H1 (cell line): ENCODE results near the gene PNO1. TPM values are rescaled to one million over a fixed set of nuclear protein-coding genes. Genes with fewer than 3 reads are reported as not detected.

Experiments
- CTCF ChIA-PET: fragments of 300-600 bp; sonication (Branson Sonifier 250); formaldehyde crosslinking; loops from one replicate; lab custom pipeline; 2021; ENCODE audit not compliant: partially characterized antibody; lab: Charles Lee
- POLR2A ChIA-PET: fragments of 300-600 bp; sonication (Branson Sonifier 250); formaldehyde crosslinking; loops from one replicate; lab custom pipeline; 2021; ENCODE audit warnings: inconsistent platforms; ENCODE audit not compliant: partially characterized antibody; lab: Charles Lee
- DNase-seq, 2 experiments: peaks; one replicate each; pipeline versions ENCODE4 v3.0.0 to v3.0.0-alpha.2; 2010 to 2022; ENCODE audit warnings: low spot score in 2 of 2, low read depth in 1 of 2, mixed read lengths in 1 of 2
- FAIRE-seq: peaks from 2 replicates; lab custom pipeline; 2011; peaks lifted over from hg19 to GRCh38; lab: Jason Lieb, UNC
- H2AFZ ChIP-seq: 2 replicates; pipeline ENCODE4 v1.8.1; 2012; ENCODE audit warnings: low read length, inconsistent platforms
- H2AK5ac ChIP-seq: 2 replicates; pipeline ENCODE4 v1.6.1; 2013; ENCODE audit warnings: low read depth, low read length
- H2BK120ac ChIP-seq: replicated peaks from 2 replicates; pipeline ENCODE3; 2013; ENCODE audit warnings: low read depth, low read length, inconsistent platforms
- H2BK12ac ChIP-seq: 2 replicates; pipeline ENCODE4 v1.6.1; 2013; ENCODE audit warnings: low read depth, low read length
- H2BK15ac ChIP-seq: 2 replicates; pipeline ENCODE4 v1.6.1; 2013; ENCODE audit warnings: low read length
- H2BK20ac ChIP-seq: 2 replicates; pipeline ENCODE4 v1.6.1; 2013; ENCODE audit warnings: low read length
- H2BK5ac ChIP-seq: 2 replicates; pipeline ENCODE4 v1.6.1; 2013; ENCODE audit warnings: low read depth, low read length
- H3K14ac ChIP-seq: 2 replicates; pipeline ENCODE4 v1.6.1; 2013; ENCODE audit warnings: inconsistent platforms; ENCODE audit not compliant: insufficient read length
- H3K18ac ChIP-seq: 2 replicates; pipeline ENCODE4 v1.6.1; 2013; ENCODE audit warnings: low read length; ENCODE audit errors: extremely low read depth
- H3K23ac ChIP-seq: 2 replicates; pipeline ENCODE4 v1.6.1; 2013; ENCODE audit warnings: inconsistent platforms; ENCODE audit not compliant: insufficient read length
- H3K23me2 ChIP-seq: 2 replicates; pipeline ENCODE4 v1.6.1; 2013; ENCODE audit warnings: low read depth, low read length
- H3K27ac ChIP-seq: 2 replicates; pipeline ENCODE4 v1.6.1; 2011; ENCODE audit warnings: low read depth, low read length, inconsistent platforms
- H3K27me3 ChIP-seq, 4 experiments: replicated peaks in 1 of 4; 1 replicate in 1 of 4; 2 replicates in 3 of 4; pipeline versions ENCODE4 v1.6.1 to v1.8.1; 2011 to 2013; ENCODE audit warnings: low read length in 3 of 4, mild to moderate bottlenecking in 3 of 4, inconsistent platforms in 2 of 4, mixed read lengths in 2 of 4, moderate library complexity in 1 of 4; ENCODE audit not compliant: control insufficient read depth in 3 of 4, insufficient read depth in 3 of 4; ENCODE audit errors: extremely low read depth in 1 of 4
- H3K36me3 ChIP-seq, 4 experiments: 2 replicates each; pipeline versions ENCODE4 v1.6.1 to v1.8.1; 2011 to 2013; ENCODE audit warnings: mild to moderate bottlenecking in 4 of 4, low read length in 3 of 4, moderate library complexity in 2 of 4, control low read depth in 1 of 4, inconsistent platforms in 1 of 4; ENCODE audit not compliant: insufficient read depth in 4 of 4, control insufficient read depth in 2 of 4
- H3K4ac ChIP-seq: replicated peaks from 2 replicates; pipeline ENCODE3; 2013; ENCODE audit warnings: low read length, low read depth, mixed read lengths, inconsistent platforms; ENCODE audit not compliant: insufficient read length
- H3K4me1 ChIP-seq, 4 experiments: replicated peaks in 1 of 4; 1 replicate in 1 of 4; 2 replicates in 3 of 4; pipeline versions ENCODE4 v1.6.1 to v1.8.1; 2011 to 2013; ENCODE audit warnings: low read length in 3 of 4, inconsistent platforms in 2 of 4, mixed read lengths in 1 of 4; ENCODE audit not compliant: insufficient read depth in 4 of 4, control insufficient read depth in 3 of 4
- H3K4me2 ChIP-seq, 2 experiments: 2 replicates each; pipeline versions ENCODE4 v1.6.1 to v1.8.1; 2011 to 2013; ENCODE audit warnings: low read depth in 2 of 2, low read length in 2 of 2, control low read depth in 1 of 2, inconsistent platforms in 1 of 2, mild to moderate bottlenecking in 1 of 2; ENCODE audit not compliant: insufficient read depth in 1 of 2
- H3K4me3 ChIP-seq, 4 experiments: fragments of 200-600, 300-600 bp in 1 of 4; sonication (generic), shearing (Covaris generic), sonication (Bioruptor Twin) in 1 of 4; 2 replicates each; pipeline versions ENCODE4 v1.5.1 to v1.8.1; 2011 to 2016; ENCODE audit warnings: low read length in 4 of 4, low read depth in 3 of 4, control low read depth in 2 of 4, inconsistent platforms in 2 of 4, mild to moderate bottlenecking in 2 of 4, mixed read lengths in 1 of 4, moderate library complexity in 1 of 4; ENCODE audit not compliant: insufficient read depth in 2 of 4; ENCODE audit errors: extremely low read depth in 1 of 4
- H3K56ac ChIP-seq: replicated peaks from 2 replicates; pipeline ENCODE3; 2013; ENCODE audit warnings: low read depth, mild to moderate bottlenecking, mixed read lengths, low read length, inconsistent platforms; ENCODE audit not compliant: insufficient read length
- H3K79me1 ChIP-seq: 2 replicates; pipeline ENCODE4 v1.6.1; 2013; ENCODE audit warnings: low read depth, low read length, control low read depth
- H3K79me2 ChIP-seq, 2 experiments: 2 replicates each; pipeline versions ENCODE4 v1.6.1 to v1.8.1; 2012 to 2013; ENCODE audit warnings: low read length in 2 of 2, mild to moderate bottlenecking in 2 of 2, inconsistent platforms in 1 of 2; ENCODE audit not compliant: insufficient read depth in 2 of 2, control insufficient read depth in 1 of 2
- H3K9ac ChIP-seq, 4 experiments: replicated peaks in 1 of 4; 1 replicate in 1 of 4; 2 replicates in 3 of 4; pipeline versions ENCODE4 v1.6.1 to v1.8.1; 2011 to 2013; ENCODE audit warnings: low read depth in 3 of 4, low read length in 3 of 4, control low read depth in 2 of 4, mild to moderate bottlenecking in 2 of 4, moderate library complexity in 2 of 4, inconsistent platforms in 1 of 4; ENCODE audit errors: extremely low read depth in 1 of 4
- H3K9me3 ChIP-seq, 2 experiments: 2 replicates each; pipeline versions ENCODE4 v1.6.1 to v1.8.1; 2012 to 2013; ENCODE audit warnings: mild to moderate bottlenecking in 2 of 2, moderate library complexity in 2 of 2, control low read depth in 1 of 2, inconsistent platforms in 1 of 2, low read depth in 1 of 2, low read length in 1 of 2, mixed read lengths in 1 of 2; ENCODE audit not compliant: insufficient read depth in 2 of 2
- H4K20me1 ChIP-seq, 2 experiments: replicated peaks in 1 of 2; 2 replicates each; pipeline versions ENCODE3 to v1.8.1; 2011 to 2013; ENCODE audit warnings: inconsistent platforms in 2 of 2, low read length in 2 of 2, mild to moderate bottlenecking in 1 of 2; ENCODE audit not compliant: insufficient read depth in 2 of 2, control insufficient read depth in 1 of 2
- H4K5ac ChIP-seq: 2 replicates; pipeline ENCODE4 v1.6.1; 2013; ENCODE audit warnings: low read length, low read depth, mixed read lengths, inconsistent platforms; ENCODE audit not compliant: insufficient read length
- H4K8ac ChIP-seq: 2 replicates; pipeline ENCODE4 v1.8.0; 2013; ENCODE audit warnings: mild to moderate bottlenecking, moderate library complexity, low read length, inconsistent platforms; ENCODE audit not compliant: insufficient read depth; ENCODE audit errors: extremely low read depth
- H4K91ac ChIP-seq: replicated peaks from 2 replicates; pipeline ENCODE3; 2013; ENCODE audit warnings: low read length, mixed read lengths, inconsistent platforms; ENCODE audit not compliant: insufficient read length
- ASH2L ChIP-seq: fragments of 200-600, 300-600 bp; sonication (generic); IDR thresholded peaks from one replicate; pipeline ENCODE4 v1.7.1; 2017; ENCODE audit warnings: low read length
- RAD21 ChIP-seq, 2 experiments: IDR thresholded peaks in 1 of 2; conservative IDR thresholded peaks in 1 of 2; 2 replicates each; pipeline ENCODE4 v1.6.1; 2011; ENCODE audit warnings: low read depth in 2 of 2, low read length in 2 of 2, improper control_type of control experiment in 1 of 2, inconsistent platforms in 1 of 2, mild to moderate bottlenecking in 1 of 2, moderate library complexity in 1 of 2
- SIN3A ChIP-seq, 2 experiments: IDR thresholded peaks in 1 of 2; conservative IDR thresholded peaks in 1 of 2; 2 replicates each; pipeline ENCODE4 v1.6.1; 2011 to 2012; ENCODE audit warnings: low read length in 2 of 2, improper control_type of control experiment in 1 of 2, low read depth in 1 of 2, mild to moderate bottlenecking in 1 of 2
- WGBS, 2 experiments: shearing (Covaris generic) in 1 of 2; methylation state at CpG; one replicate each; pipeline versions ENCODE4 v1.1.6 to v1.1.7; 2013 to 2015; ENCODE audit warnings: low lambda C conversion rate in 2 of 2, mixed read lengths in 2 of 2, inconsistent platforms in 1 of 2, low coverage in 1 of 2, missing lambda C conversion rate in 1 of 2; ENCODE audit not compliant: insufficient replicate concordance in 2 of 2, insufficient coverage in 1 of 2, insufficient read length in 1 of 2; ENCODE audit errors: extremely low coverage in 1 of 2, missing lambda C conversion rate in 1 of 2; 5-methylcytosine and 5-hydroxymethylcytosine counted together
- polyA plus RNA-seq, 7 experiments: library from polyadenylated mRNA; depleted of rRNA in 3 of 7; stranded (reverse) in 5 of 7; unstranded in 2 of 7; fragments of >200 nt in 5 of 7; fragments of 200-250 nt in 2 of 7; gene quantifications; 1 replicate in 5 of 7; 2 replicates in 1 of 7; 4 replicates in 1 of 7; pipeline versions ENCODE4 v1.2.1 to v1.2.3, GENCODE V29; 2011 to 2013; ENCODE audit warnings: missing spikeins in 2 of 7, mixed read lengths in 2 of 7
- total RNA-seq: library from RNA; stranded (reverse); fragmentation: NEBNext Ultra II Directional; extraction: Animal tissue kit (Norgen Biotek cat#: 25700); gene quantifications from 2 replicates; pipeline ENCODE4 v1.2.1, GENCODE V29; 2021
- TF ChIP-seq, protein P1 (sequence below), 3 experiments: IDR thresholded peaks; 1 replicate in 2 of 3; 2 replicates in 1 of 3; pipeline versions ENCODE4 v1.5.1 to v1.6.1; 2011; ENCODE audit warnings: low read length in 3 of 3, mild to moderate bottlenecking in 3 of 3, inconsistent platforms in 2 of 3, low read depth in 1 of 3, moderate library complexity in 1 of 3; ENCODE audit not compliant: insufficient read depth in 1 of 3; ENCODE audit errors: control extremely low read depth in 1 of 3

The PNO1 gene
- total and polyA plus RNA-seq, 2 of the 8 experiments (the other 6 are each of a cell fraction or from before 2014, with no cell fraction given): 18.6 to 33.2 TPM

DNA sequence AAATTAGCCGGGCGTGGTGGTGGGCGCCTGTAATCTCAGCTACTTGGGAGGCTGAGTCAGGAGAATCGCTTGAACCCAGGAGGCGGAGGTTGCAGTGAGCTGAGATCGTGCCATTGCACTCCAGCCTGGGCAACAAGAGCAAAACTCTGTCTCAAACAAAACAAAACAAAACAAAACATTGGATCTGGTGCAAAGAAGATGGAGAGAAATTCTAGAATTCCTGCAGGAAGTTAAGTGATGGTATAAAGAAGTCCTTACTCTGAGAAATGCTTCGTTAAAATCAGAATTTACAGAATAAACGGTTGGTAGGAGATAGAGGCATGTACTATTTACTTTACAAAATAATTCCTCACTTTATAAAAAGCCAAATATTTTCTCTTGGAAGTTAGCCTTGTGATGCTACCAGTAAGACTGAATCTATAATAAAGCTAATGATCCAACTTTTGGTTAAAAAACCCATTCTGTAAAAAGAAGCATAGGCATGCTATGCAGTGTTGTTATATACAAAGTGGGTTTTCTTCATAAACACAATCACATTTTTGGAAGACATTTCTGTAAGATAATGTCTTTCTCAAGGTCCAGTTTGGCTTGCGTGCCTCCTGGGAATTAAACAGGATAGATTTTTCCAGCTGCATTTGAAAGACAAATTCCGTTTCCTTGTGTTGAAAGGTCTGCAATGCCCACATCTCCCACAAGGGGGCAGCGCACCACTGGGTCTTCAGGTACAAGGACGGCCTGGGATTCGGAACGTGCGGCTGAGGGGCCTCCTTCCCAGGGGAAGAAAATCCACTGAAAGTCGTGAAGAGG is 35.6 kb upstream of the PNO1 start:
- no peak overlapping the region for H4K8ac ChIP-seq
- H3K36me3 ChIP-seq: no peaks in the 10 kb centered on the region
- no peak overlapping the region for H3K18ac ChIP-seq
- no peaks in the 10 kb centered on the region; a peak in 1 of 7 replicates for H3K4me1 ChIP-seq
- 0 out of 2 replicates have a peak overlapping the region, but pooled peaks have one; percentile 4 for H2AFZ ChIP-seq
- H3K4ac ChIP-seq: no peak overlapping the region
- WGBS, 2 experiments: 52% methylated on average over 16 of the region's 16 CpGs; no CpG with 5 or more reads in 1 of the 2 experiments
- no peak overlapping the region for H3K14ac ChIP-seq
- H2BK12ac ChIP-seq: no peak overlapping the region
- no peak overlapping the region for H2BK120ac ChIP-seq
- no peaks in the 10 kb centered on the region for H3K27me3 ChIP-seq
- H4K5ac ChIP-seq: no peak overlapping the region
- no peaks in the 10 kb centered on the region for H4K20me1 ChIP-seq
- no peaks in the 10 kb centered on the region for H3K79me1 ChIP-seq
- POLR2A ChIA-PET: interaction anchor here (0.9 to 1.3 kb wide), 3 partner anchors 35 to 170 kb away, joined by 3 to 5 read pairs (median 4); partner anchors contain the start of genes C1D and PNO1
- peak; percentile 78 to 97 for DNase-seq
- no peak overlapping the region for H3K23ac ChIP-seq
- H3K56ac ChIP-seq: no peak overlapping the region
- H3K27ac ChIP-seq: no peak overlapping the region
- no peak overlapping the region for H2BK15ac ChIP-seq
- H2BK20ac ChIP-seq: no peak overlapping the region
- FAIRE-seq: peak; percentile 89
- no peak overlapping the region for H3K9ac ChIP-seq
- H3K79me2 ChIP-seq: no peaks in the 10 kb centered on the region
- peak overlapping the region in 1 of 2 experiments; percentile 10; a peak in 1 of 4 replicates for H3K4me2 ChIP-seq
- TF ChIP-seq SIN3A (conservative IDR thresholded peaks at IDR 0.05 in 1 of 2, IDR thresholded peaks at IDR 0.05 in 1 of 2; ENCODE audit: low read depth in 1 of 2, low read length in 2 of 2) (no peak), RAD21 (IDR thresholded peaks at IDR 0.05 in 1 of 2, conservative IDR thresholded peaks at IDR 0.05 in 1 of 2; ENCODE audit: low read depth in 2 of 2, low read length in 2 of 2) (peak; percentile 91 to 92), ASH2L (peak; percentile 28)
- TF ChIP-seq, protein P1, sequence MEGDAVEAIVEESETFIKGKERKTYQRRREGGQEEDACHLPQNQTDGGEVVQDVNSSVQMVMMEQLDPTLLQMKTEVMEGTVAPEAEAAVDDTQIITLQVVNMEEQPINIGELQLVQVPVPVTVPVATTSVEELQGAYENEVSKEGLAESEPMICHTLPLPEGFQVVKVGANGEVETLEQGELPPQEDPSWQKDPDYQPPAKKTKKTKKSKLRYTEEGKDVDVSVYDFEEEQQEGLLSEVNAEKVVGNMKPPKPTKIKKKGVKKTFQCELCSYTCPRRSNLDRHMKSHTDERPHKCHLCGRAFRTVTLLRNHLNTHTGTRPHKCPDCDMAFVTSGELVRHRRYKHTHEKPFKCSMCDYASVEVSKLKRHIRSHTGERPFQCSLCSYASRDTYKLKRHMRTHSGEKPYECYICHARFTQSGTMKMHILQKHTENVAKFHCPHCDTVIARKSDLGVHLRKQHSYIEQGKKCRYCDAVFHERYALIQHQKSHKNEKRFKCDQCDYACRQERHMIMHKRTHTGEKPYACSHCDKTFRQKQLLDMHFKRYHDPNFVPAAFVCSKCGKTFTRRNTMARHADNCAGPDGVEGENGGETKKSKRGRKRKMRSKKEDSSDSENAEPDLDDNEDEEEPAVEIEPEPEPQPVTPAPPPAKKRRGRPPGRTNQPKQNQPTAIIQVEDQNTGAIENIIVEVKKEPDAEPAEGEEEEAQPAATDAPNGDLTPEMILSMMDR (IDR thresholded peaks at IDR 0.05; ENCODE audit: control extremely low read depth in 1 of 3, insufficient read depth in 1 of 3, low read depth in 1 of 3, low read length in 3 of 3): peak; percentile 85 to 96 (median 90)
- TF ChIP-seq, all 59 proteins: peak for 3
- H3K23me2 ChIP-seq: no peaks in the 10 kb centered on the region
- CTCF ChIA-PET: interaction anchor here (0.6 to 5.2 kb wide), 30 partner anchors 9 to 321 kb away, joined by 3 to 44 read pairs (median 6); partner anchors contain the start of gene PPP3R1
- no peak overlapping the region for H4K91ac ChIP-seq
- no peaks in the 10 kb centered on the region for H3K9me3 ChIP-seq
- no peak overlapping the region for H2AK5ac ChIP-seq
- H2BK5ac ChIP-seq: no peak overlapping the region
- H3K4me3 ChIP-seq: no peak overlapping the region
